HepG2 (cell line): ENCODE results near the gene PDGFRB. TPM values are rescaled to one million over a fixed set of nuclear protein-coding genes. Genes with fewer than 3 reads are reported as not detected.
A peak's percentile ranks its signal among the peaks of the same experiment; 100 is the strongest.

Experiments used
- AGO1 ChIP-seq: fragments of 200-400 bp; formaldehyde crosslinking; IDR thresholded peaks from 2 replicates; pipeline ENCODE4 v1.6.1; 2017; ENCODE audit warnings: mild to moderate bottlenecking, low read depth, low read length, moderate library complexity; ENCODE audit not compliant: poor library complexity, severe bottlenecking
- BCL6 ChIP-seq: IDR thresholded peaks from 2 replicates; pipeline ENCODE4 v1.6.1; 2016; ENCODE audit warnings: missing genetic modification reagents, missing compliant biosample characterization
- CBX1 ChIP-seq: IDR thresholded peaks from one replicate; pipeline ENCODE4 v1.6.1; 2016; ENCODE audit warnings: antibody characterized with exemption, low read depth
- DMTF1 ChIP-seq: sonication (generic); formaldehyde crosslinking; IDR thresholded peaks from 2 replicates; pipeline ENCODE4 v1.4.0; 2020; ENCODE audit warnings: mild to moderate bottlenecking, missing genetic modification reagents
- DR1 ChIP-seq: sonication (generic); formaldehyde crosslinking; IDR thresholded peaks from 2 replicates; pipeline ENCODE4 v1.8.0; 2021; ENCODE audit warnings: mild to moderate bottlenecking, missing genetic modification reagents, inconsistent platforms
- GTF2F1 ChIP-seq: fragments of 150-350 bp; IDR thresholded peaks from 2 replicates; pipeline ENCODE4 v1.6.1; 2014; ENCODE audit warnings: low read length
- KDM1A ChIP-seq: IDR thresholded peaks from 2 replicates; pipeline ENCODE4 v1.6.1; 2016; ENCODE audit warnings: missing compliant biosample characterization
- KLF16 ChIP-seq, 2 experiments: sonication (generic) in 1 of 2; formaldehyde crosslinking in 1 of 2; IDR thresholded peaks; 2 replicates each; pipeline versions ENCODE4 v1.6.1 to v1.8.0; 2016 to 2023; ENCODE audit warnings: missing genetic modification reagents in 2 of 2, missing compliant biosample characterization in 1 of 2
- MBD4 ChIP-seq: IDR thresholded peaks from 2 replicates; pipeline ENCODE4 v1.6.1; 2012; ENCODE audit warnings: low read length, inconsistent platforms, borderline replicate concordance
- MTERF4 ChIP-seq: sonication (generic); formaldehyde crosslinking; IDR thresholded peaks from 2 replicates; pipeline ENCODE4 v1.8.0; 2023; ENCODE audit warnings: mild to moderate bottlenecking, missing genetic modification reagents
- NCOR1 ChIP-seq: fragments of 200-600 bp; sonication (generic); IDR thresholded peaks from 2 replicates; pipeline ENCODE4 v1.7.0; 2017; ENCODE audit warnings: antibody characterized with exemption, low read length, borderline replicate concordance
- SCMH1 ChIP-seq: sonication (generic); formaldehyde crosslinking; IDR thresholded peaks from 2 replicates; pipeline ENCODE4 v1.9.0; 2021; ENCODE audit warnings: missing genetic modification reagents, mild to moderate bottlenecking, borderline replicate concordance
- TERF1 ChIP-seq: sonication (generic); formaldehyde crosslinking; IDR thresholded peaks from 2 replicates; pipeline ENCODE4 v1.8.0; 2022; ENCODE audit warnings: mild to moderate bottlenecking, missing genetic modification reagents, moderate library complexity
- TSC22D2 ChIP-seq: sonication (generic); formaldehyde crosslinking; IDR thresholded peaks from 2 replicates; pipeline ENCODE4 v1.5.1; 2020; ENCODE audit warnings: missing genetic modification reagents, mild to moderate bottlenecking, borderline replicate concordance
- ZBTB10 ChIP-seq: sonication (generic); formaldehyde crosslinking; IDR thresholded peaks from 2 replicates; pipeline ENCODE4 v1.4.0; 2020; ENCODE audit warnings: missing genetic modification reagents, borderline replicate concordance
- ZBTB7A ChIP-seq: sonication (generic); formaldehyde crosslinking; IDR thresholded peaks from 2 replicates; pipeline ENCODE4 v1.8.0; 2022; ENCODE audit warnings: mild to moderate bottlenecking, missing genetic modification reagents
- ZFP1 ChIP-seq: IDR thresholded peaks from 2 replicates; pipeline ENCODE4 v1.6.1; 2016
- ZNF234 ChIP-seq: sonication (generic); formaldehyde crosslinking; conservative IDR thresholded peaks from 2 replicates; pipeline ENCODE4 v1.5.1; 2020; ENCODE audit warnings: mild to moderate bottlenecking, missing genetic modification reagents
- ZNF557 ChIP-seq: sonication (generic); formaldehyde crosslinking; IDR thresholded peaks from 2 replicates; pipeline ENCODE4 v1.4.0; 2020; ENCODE audit warnings: missing genetic modification reagents
- ZNF563 ChIP-seq: sonication (generic); formaldehyde crosslinking; IDR thresholded peaks from 2 replicates; pipeline ENCODE4 v1.8.0; 2022; ENCODE audit warnings: mild to moderate bottlenecking, moderate library complexity, missing genetic modification reagents
- ZNF570 ChIP-seq: sonication (generic); formaldehyde crosslinking; IDR thresholded peaks from 2 replicates; pipeline ENCODE4 v1.4.0; 2020; ENCODE audit warnings: mild to moderate bottlenecking, missing genetic modification reagents, borderline replicate concordance
- ZNF616 ChIP-seq: sonication (generic); formaldehyde crosslinking; IDR thresholded peaks from 2 replicates; pipeline ENCODE4 v1.5.0; 2020; ENCODE audit warnings: low read depth, mild to moderate bottlenecking, missing genetic modification reagents
- ZNF629 ChIP-seq: sonication (generic); formaldehyde crosslinking; conservative IDR thresholded peaks from 2 replicates; pipeline ENCODE4 v1.5.0; 2020; ENCODE audit warnings: missing genetic modification reagents
- ZNF660 ChIP-seq: sonication (generic); formaldehyde crosslinking; IDR thresholded peaks from 2 replicates; pipeline ENCODE4 v1.5.1; 2020; ENCODE audit warnings: mild to moderate bottlenecking, low read depth, missing genetic modification reagents, borderline replicate concordance
- ZNF777 ChIP-seq: sonication (generic); formaldehyde crosslinking; IDR thresholded peaks from 2 replicates; pipeline ENCODE4 v1.4.0; 2020; ENCODE audit warnings: missing genetic modification reagents
- ZNF816 ChIP-seq: sonication (generic); formaldehyde crosslinking; IDR thresholded peaks from 2 replicates; pipeline ENCODE4 v1.8.0; 2022; ENCODE audit warnings: missing genetic modification reagents, mild to moderate bottlenecking, borderline replicate concordance
- polyA plus RNA-seq, 8 experiments: library from polyadenylated mRNA; depleted of rRNA in 3 of 8; stranded (reverse) in 7 of 8; unstranded in 1 of 8; fragments of >200 nt; fragmentation: Illumina TruSeq in 4 of 8; extraction: Trizol in 4 of 8; gene quantifications; 2 replicates each; pipeline versions ENCODE4 v1.2.1 to v1.2.3, GENCODE V29; 2011 to 2016; ENCODE audit warnings: low read depth in 4 of 8, missing spikeins in 1 of 8, mixed read lengths in 1 of 8; ENCODE audit not compliant: insufficient read depth in 1 of 8
- total RNA-seq, 5 experiments: library from RNA; depleted of rRNA; stranded (reverse); fragments of >200 nt; fragmentation: Illumina TruSeq; extraction: Trizol; gene quantifications; 2 replicates each; pipeline ENCODE4 v1.2.3, GENCODE V29; 2016; ENCODE audit warnings: low read depth in 1 of 5

PDGFRB gene
- total and polyA plus RNA-seq, 2 of the 13 experiments (the other 11 are each of a cell fraction or from before 2014, with no cell fraction given): 4.0 to 21.0 TPM

GRCh38 chr5:150142959-150143349 is 12.7 kb downstream of the PDGFRB start (continued):
- peak; percentile 58; the same call in 1 of the 2 replicates for TF ChIP-seq MTERF4
- TF ChIP-seq ZNF629: no peak; the same call in 1 of the 2 replicates
- TF ChIP-seq ZNF660 (CRISPR knock-in tag): no peak
- no peak for TF ChIP-seq GTF2F1
- TF ChIP-seq ZBTB7A (CRISPR knock-in tag): 0 out of 2 replicates have a peak, but pooled peaks have one; percentile 61
- TF ChIP-seq ZNF816 (CRISPR knock-in tag): 0 out of 2 replicates have a peak, but pooled peaks have one; percentile 60
- TF ChIP-seq KLF16 (CRISPR knock-in tag; IDR thresholded peaks at IDR 0.05): peak in 1 of 2 experiments; percentile 56; a peak in 1 of 4 replicates
- 0 out of 2 replicates have a peak, but pooled peaks have one; percentile 56 for TF ChIP-seq TSC22D2 (CRISPR knock-in tag)
- no peak for TF ChIP-seq SCMH1
- TF ChIP-seq NCOR1: no peak
- no peak for TF ChIP-seq CBX1
- no peak for TF ChIP-seq ZNF563 (CRISPR knock-in tag)
- TF ChIP-seq ZNF557: no peak
- TF ChIP-seq KDM1A (CRISPR knock-in tag): peak; percentile 70; the same call in 1 of the 2 replicates
- no peak for TF ChIP-seq MBD4
- TF ChIP-seq ZNF616 (CRISPR knock-in tag): no peak
- TF ChIP-seq TERF1 (CRISPR knock-in tag): no peak
- no peak for TF ChIP-seq ZNF570
- no peak for TF ChIP-seq ZNF234
- no peak for TF ChIP-seq ZBTB10 (CRISPR knock-in tag)
- no peak for TF ChIP-seq AGO1
- TF ChIP-seq BCL6: no peak
- TF ChIP-seq ZNF777 (CRISPR knock-in tag): no peak
- no peak for TF ChIP-seq DR1 (CRISPR knock-in tag)
- no peak for TF ChIP-seq ZFP1 (CRISPR knock-in tag)
- TF ChIP-seq DMTF1: no peak
